ENCODE measurements around the gene GSE1.

GSE1 gene

DNA sequence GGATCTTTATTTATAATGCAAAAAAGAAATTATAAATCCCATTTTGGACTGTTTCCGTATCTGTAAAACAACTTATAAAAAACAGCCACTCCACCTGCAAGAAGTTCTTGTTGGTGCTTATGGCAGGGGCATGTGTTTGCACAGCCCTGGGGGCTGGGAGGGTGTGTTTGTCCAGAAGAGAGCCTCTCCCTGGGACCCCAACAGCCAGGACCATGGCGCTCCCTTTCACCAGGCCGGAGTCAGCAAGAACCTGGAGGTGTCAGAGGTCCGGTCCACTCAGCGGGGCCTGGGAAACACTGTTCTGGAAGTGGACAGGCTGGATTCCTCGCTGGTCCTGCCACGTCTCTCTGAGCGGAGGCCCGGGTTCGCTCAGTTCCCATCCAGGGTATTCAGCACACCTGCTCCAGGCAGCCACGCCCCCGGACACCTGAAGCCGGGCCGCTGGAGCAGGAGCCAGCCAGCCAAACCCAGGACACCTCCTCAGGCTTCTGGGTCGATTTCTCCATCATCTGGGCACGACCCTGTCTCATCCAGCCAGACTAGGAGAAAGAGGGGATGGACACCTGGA lies 94.5 kb downstream of the GSE1 start:
- CTCF ChIA-PET: interaction anchor here (1.0 kb wide), 1 partner anchor 9 kb away, joined by 4 read pairs; no protein-coding TSS in a partner anchor

DNA sequence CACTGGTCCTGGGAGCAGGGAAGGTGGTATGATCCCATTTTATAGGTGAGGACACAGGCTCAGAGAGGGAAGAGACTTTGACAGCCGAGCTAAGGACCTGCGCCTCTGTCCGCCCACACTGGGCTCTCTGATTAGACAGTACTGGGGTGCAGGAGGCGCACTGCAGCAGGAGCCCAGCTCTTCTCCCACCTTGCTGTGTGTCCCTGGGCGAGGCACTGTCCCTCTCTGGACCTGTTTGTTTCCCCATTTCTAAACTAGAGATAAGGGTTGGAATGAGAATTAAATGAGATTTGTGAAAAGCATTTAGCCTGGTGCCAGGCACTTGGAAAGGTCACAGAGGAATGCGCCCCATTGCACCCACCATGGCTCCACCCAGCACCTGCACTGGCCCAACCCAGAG lies 95.2 kb downstream of the GSE1 start:
- H3K27ac ChIP-seq (ENCODE audit: extremely low read depth, low read depth, low read length): no peak overlapping the region
- no peaks in the 10 kb centered on the region for H3K36me3 ChIP-seq (ENCODE audit: control insufficient read depth in 2 of 2, insufficient read depth in 1 of 2, low read length in 2 of 2)
- CTCF ChIA-PET: interaction anchor here (1.0 to 1.2 kb wide), 2 partner anchors 9 to 49 kb away, joined by 4 to 5 read pairs; no protein-coding TSS in a partner anchor
- TF ChIP-seq ZNF514 (tag by site-specific recombination; IDR thresholded peaks at IDR 0.05) (no peak), ZNF768 (tag by site-specific recombination; IDR thresholded peaks at IDR 0.05) (peak; percentile 49; the same call in 1 of the 2 replicates)
- POLR2A ChIA-PET: no interaction called here
- no peaks in the 10 kb centered on the region for H3K9me3 ChIP-seq (ENCODE audit: control insufficient read depth, insufficient read depth, low read depth, low read length)
- H3K4me1 ChIP-seq (ENCODE audit: control insufficient read depth, insufficient read depth, low read length): no peaks in the 10 kb centered on the region
- H3K4me3 ChIP-seq (ENCODE audit: low read depth, low read length): no peak overlapping the region

More for the DNA sequence above, 94.5 kb downstream of the GSE1 start:
- POLR2A ChIA-PET: no interaction called here
- TF ChIP-seq ZNF843 (tag by site-specific recombination; IDR thresholded peaks at IDR 0.05) (no peak), SP3 (tag by site-specific recombination; IDR thresholded peaks at IDR 0.05) (no peak), ZNF423 (tag by site-specific recombination; IDR thresholded peaks at IDR 0.05) (no peak), TCF7L2 (IDR thresholded peaks at IDR 0.05; ENCODE audit: borderline replicate concordance, low read depth, low read length) (no peak), ZNF114 (tag by site-specific recombination; IDR thresholded peaks at IDR 0.05) (no peak), KLF8 (tag by site-specific recombination; IDR thresholded peaks at IDR 0.05) (no peak), SCRT2 (tag by site-specific recombination; IDR thresholded peaks at IDR 0.05) (no peak), ZNF621 (tag by site-specific recombination; IDR thresholded peaks at IDR 0.05) (no peak), ZNF274 (IDR thresholded peaks at IDR 0.05; ENCODE audit: low read length) (no peak), ZNF274 (tag by site-specific recombination; IDR thresholded peaks at IDR 0.05; ENCODE audit: borderline replicate concordance) (no peak), ZNF248 (tag by site-specific recombination; IDR thresholded peaks at IDR 0.05) (no peak)
- TF ChIP-seq, protein P1, sequence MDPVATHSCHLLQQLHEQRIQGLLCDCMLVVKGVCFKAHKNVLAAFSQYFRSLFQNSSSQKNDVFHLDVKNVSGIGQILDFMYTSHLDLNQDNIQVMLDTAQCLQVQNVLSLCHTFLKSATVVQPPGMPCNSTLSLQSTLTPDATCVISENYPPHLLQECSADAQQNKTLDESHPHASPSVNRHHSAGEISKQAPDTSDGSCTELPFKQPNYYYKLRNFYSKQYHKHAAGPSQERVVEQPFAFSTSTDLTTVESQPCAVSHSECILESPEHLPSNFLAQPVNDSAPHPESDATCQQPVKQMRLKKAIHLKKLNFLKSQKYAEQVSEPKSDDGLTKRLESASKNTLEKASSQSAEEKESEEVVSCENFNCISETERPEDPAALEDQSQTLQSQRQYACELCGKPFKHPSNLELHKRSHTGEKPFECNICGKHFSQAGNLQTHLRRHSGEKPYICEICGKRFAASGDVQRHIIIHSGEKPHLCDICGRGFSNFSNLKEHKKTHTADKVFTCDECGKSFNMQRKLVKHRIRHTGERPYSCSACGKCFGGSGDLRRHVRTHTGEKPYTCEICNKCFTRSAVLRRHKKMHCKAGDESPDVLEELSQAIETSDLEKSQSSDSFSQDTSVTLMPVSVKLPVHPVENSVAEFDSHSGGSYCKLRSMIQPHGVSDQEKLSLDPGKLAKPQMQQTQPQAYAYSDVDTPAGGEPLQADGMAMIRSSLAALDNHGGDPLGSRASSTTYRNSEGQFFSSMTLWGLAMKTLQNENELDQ (tag by site-specific recombination; IDR thresholded peaks at IDR 0.05; ENCODE audit: low read depth): no peak
- TF ChIP-seq, protein P2, sequence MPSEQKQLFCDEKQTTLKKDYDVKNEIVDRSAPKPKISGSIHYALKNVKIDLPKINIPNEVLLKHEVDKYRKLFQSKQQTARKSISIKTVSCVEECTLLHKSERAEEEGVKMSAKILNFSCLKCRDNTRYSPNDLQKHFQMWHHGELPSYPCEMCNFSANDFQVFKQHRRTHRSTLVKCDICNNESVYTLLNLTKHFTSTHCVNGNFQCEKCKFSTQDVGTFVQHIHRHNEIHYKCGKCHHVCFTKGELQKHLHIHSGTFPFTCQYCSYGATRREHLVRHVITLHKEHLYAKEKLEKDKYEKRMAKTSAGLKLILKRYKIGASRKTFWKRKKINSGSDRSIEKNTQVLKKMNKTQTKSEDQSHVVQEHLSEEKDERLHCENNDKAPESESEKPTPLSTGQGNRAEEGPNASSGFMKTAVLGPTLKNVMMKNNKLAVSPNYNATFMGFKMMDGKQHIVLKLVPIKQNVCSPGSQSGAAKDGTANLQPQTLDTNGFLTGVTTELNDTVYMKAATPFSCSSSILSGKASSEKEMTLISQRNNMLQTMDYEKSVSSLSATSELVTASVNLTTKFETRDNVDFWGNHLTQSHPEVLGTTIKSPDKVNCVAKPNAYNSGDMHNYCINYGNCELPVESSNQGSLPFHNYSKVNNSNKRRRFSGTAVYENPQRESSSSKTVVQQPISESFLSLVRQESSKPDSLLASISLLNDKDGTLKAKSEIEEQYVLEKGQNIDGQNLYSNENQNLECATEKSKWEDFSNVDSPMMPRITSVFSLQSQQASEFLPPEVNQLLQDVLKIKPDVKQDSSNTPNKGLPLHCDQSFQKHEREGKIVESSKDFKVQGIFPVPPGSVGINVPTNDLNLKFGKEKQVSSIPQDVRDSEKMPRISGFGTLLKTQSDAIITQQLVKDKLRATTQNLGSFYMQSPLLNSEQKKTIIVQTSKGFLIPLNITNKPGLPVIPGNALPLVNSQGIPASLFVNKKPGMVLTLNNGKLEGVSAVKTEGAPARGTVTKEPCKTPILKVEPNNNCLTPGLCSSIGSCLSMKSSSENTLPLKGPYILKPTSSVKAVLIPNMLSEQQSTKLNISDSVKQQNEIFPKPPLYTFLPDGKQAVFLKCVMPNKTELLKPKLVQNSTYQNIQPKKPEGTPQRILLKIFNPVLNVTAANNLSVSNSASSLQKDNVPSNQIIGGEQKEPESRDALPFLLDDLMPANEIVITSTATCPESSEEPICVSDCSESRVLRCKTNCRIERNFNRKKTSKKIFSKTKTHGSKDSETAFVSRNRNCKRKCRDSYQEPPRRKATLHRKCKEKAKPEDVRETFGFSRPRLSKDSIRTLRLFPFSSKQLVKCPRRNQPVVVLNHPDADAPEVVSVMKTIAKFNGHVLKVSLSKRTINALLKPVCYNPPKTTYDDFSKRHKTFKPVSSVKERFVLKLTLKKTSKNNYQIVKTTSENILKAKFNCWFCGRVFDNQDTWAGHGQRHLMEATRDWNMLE (tag by site-specific recombination; conservative IDR thresholded peaks at IDR 0.05; ENCODE audit: low read depth): no peak
- TF ChIP-seq, protein P3, sequence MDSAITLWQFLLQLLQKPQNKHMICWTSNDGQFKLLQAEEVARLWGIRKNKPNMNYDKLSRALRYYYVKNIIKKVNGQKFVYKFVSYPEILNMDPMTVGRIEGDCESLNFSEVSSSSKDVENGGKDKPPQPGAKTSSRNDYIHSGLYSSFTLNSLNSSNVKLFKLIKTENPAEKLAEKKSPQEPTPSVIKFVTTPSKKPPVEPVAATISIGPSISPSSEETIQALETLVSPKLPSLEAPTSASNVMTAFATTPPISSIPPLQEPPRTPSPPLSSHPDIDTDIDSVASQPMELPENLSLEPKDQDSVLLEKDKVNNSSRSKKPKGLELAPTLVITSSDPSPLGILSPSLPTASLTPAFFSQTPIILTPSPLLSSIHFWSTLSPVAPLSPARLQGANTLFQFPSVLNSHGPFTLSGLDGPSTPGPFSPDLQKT (IDR thresholded peaks at IDR 0.05; ENCODE audit: borderline replicate concordance, low read depth, low read length): no peak
- no peak overlapping the region for H3K27ac ChIP-seq (ENCODE audit: extremely low read depth, low read depth, low read length)
- H3K9me3 ChIP-seq (ENCODE audit: control insufficient read depth, insufficient read depth, low read depth, low read length): no peaks in the 10 kb centered on the region
- no peaks in the 10 kb centered on the region for H3K36me3 ChIP-seq (ENCODE audit: control insufficient read depth in 2 of 2, insufficient read depth in 1 of 2, low read length in 2 of 2)
- no peaks in the 10 kb centered on the region for H3K4me1 ChIP-seq (ENCODE audit: control insufficient read depth, insufficient read depth, low read length)
- H3K4me3 ChIP-seq (ENCODE audit: low read depth, low read length): no peak overlapping the region
